Measurements from ENCODE around the gene AUTS2.

Gene AUTS2

DNA sequence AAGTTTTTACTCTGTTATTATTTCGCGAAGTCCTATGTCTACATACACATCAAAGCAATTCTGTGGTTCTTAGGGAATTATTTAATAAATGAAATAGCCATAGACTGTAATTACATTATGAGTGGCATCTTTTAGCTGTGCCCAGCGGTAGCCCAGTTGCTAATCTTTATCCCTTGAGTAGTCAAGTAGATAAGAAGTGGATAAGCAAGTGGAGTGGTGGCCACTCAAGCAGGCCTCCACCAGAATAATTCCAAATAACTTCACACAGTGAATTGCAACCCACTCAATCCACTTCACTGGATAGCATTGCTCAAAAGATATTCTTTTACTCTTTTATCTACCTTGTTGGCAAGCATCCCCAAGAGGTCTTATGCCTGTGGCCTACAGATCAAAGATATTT lies 349.7 kb downstream of the AUTS2 start:
- DNase-seq (ENCODE audit: low read depth in 1 of 2, low spot score in 1 of 2) = no peak
- Histone ChIP-seq H3K27ac (replicated peaks) (no peak overlapping the region), H3K27me3 (ENCODE audit: insufficient read depth, poor library complexity, severe bottlenecking) (no peaks in the 10 kb centered on the region), H3K4me3 (replicated peaks; ENCODE audit: insufficient read depth, low read length) (no peak overlapping the region)
- no peak for TF ChIP-seq GABPA (IDR thresholded peaks at IDR 0.05; ENCODE audit: low read depth)
- TF ChIP-seq, protein P1, sequence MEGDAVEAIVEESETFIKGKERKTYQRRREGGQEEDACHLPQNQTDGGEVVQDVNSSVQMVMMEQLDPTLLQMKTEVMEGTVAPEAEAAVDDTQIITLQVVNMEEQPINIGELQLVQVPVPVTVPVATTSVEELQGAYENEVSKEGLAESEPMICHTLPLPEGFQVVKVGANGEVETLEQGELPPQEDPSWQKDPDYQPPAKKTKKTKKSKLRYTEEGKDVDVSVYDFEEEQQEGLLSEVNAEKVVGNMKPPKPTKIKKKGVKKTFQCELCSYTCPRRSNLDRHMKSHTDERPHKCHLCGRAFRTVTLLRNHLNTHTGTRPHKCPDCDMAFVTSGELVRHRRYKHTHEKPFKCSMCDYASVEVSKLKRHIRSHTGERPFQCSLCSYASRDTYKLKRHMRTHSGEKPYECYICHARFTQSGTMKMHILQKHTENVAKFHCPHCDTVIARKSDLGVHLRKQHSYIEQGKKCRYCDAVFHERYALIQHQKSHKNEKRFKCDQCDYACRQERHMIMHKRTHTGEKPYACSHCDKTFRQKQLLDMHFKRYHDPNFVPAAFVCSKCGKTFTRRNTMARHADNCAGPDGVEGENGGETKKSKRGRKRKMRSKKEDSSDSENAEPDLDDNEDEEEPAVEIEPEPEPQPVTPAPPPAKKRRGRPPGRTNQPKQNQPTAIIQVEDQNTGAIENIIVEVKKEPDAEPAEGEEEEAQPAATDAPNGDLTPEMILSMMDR (IDR thresholded peaks at IDR 0.05; ENCODE audit: insufficient read depth, low read length) = no peak
- no peak for TF ChIP-seq REST (IDR thresholded peaks at IDR 0.05; ENCODE audit: insufficient replicate concordance, low read depth)
- TF ChIP-seq SPI1 (IDR thresholded peaks at IDR 0.05; ENCODE audit: borderline replicate concordance, low read depth) = no peak
- TF ChIP-seq POLR2AphosphoS5 (IDR thresholded peaks at IDR 0.05; ENCODE audit: low read depth) = no peak

- Histone ChIP-seq H3K27me3 (ENCODE audit: insufficient read depth, poor library complexity, severe bottlenecking) (no peaks in the 10 kb centered on the region), H3K27ac (replicated peaks) (no peak overlapping the region), H3K4me3 (replicated peaks; ENCODE audit: insufficient read depth, low read length) (no peak overlapping the region)
- DNase-seq (ENCODE audit: low read depth in 1 of 2, low spot score in 1 of 2) = no peak
- no peak for TF ChIP-seq SPI1 (IDR thresholded peaks at IDR 0.05; ENCODE audit: borderline replicate concordance, low read depth)
- no peak for TF ChIP-seq POLR2AphosphoS5 (IDR thresholded peaks at IDR 0.05; ENCODE audit: low read depth)
Observed at GRCh38 chr7:69949122-69949521, 350.8 kb downstream of the AUTS2 start.

DNA sequence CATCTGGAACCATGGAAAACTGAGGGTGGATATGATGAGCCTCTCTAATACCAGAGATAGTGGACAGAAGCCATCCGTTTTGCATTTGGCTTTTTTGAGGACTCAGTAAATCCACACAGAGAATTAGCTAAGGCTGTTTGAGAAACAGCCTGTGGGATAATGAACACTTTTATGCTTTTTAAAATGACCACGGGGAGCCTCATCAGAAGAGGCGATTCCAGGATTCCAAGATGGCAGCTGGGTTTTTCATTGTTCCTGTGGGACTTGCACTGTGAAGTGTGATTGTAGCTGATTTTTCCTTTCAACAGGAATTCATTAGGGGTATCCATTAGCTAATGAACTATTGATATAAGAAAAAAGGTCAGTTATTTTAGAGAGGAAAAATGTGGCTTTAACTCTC lies 353.2 kb downstream of the AUTS2 start:
- no peak for DNase-seq (ENCODE audit: low read depth in 1 of 2, low spot score in 1 of 2)
- Histone ChIP-seq H3K4me3 (replicated peaks; ENCODE audit: insufficient read depth, low read length) (no peak overlapping the region), H3K27ac (replicated peaks) (no peak overlapping the region), H3K27me3 (ENCODE audit: insufficient read depth, poor library complexity, severe bottlenecking) (no peaks in the 10 kb centered on the region)
- TF ChIP-seq SPI1 (IDR thresholded peaks at IDR 0.05; ENCODE audit: borderline replicate concordance, low read depth) = no peak

- TF ChIP-seq REST (IDR thresholded peaks at IDR 0.05; ENCODE audit: insufficient replicate concordance, low read depth) = no peak
- no peak for TF ChIP-seq SPI1 (IDR thresholded peaks at IDR 0.05; ENCODE audit: borderline replicate concordance, low read depth)
- no peak for TF ChIP-seq POLR2AphosphoS5 (IDR thresholded peaks at IDR 0.05; ENCODE audit: low read depth)
- DNase-seq (ENCODE audit: low read depth in 1 of 2, low spot score in 1 of 2) = no peak
- Histone ChIP-seq H3K27me3 (ENCODE audit: insufficient read depth, poor library complexity, severe bottlenecking) (no peaks in the 10 kb centered on the region), H3K4me3 (replicated peaks; ENCODE audit: insufficient read depth, low read length) (no peak overlapping the region), H3K27ac (replicated peaks) (no peak overlapping the region)
Observed at GRCh38 chr7:69953136-69954067, 355.1 kb downstream of the AUTS2 start.

DNA sequence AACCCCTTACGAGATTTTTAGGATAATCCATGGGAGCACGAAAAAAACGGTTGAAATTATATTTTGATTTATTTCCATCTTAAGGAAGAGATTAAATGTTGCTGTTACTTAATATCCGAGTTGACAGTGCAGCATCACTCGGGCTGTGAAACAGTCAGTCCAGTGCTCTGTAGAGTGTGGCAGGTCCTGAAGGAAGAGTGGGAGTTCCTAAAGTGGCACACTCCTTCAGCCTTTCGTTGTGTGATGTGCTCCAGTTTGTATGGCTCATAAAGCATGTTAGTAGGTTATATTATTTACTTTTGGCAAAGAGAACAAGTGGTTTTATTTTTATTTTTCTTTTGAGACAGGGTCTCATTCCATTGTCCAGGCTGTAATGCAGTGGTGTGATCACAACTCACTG lies 358.3 kb downstream of the AUTS2 start:
- no peak for TF ChIP-seq REST (IDR thresholded peaks at IDR 0.05; ENCODE audit: insufficient replicate concordance, low read depth)
- TF ChIP-seq, protein P1 (IDR thresholded peaks at IDR 0.05; ENCODE audit: insufficient read depth, low read length) = no peak
- TF ChIP-seq POLR2AphosphoS5 (IDR thresholded peaks at IDR 0.05; ENCODE audit: low read depth) = no peak
- no peak for TF ChIP-seq GABPA (IDR thresholded peaks at IDR 0.05; ENCODE audit: low read depth)
- no peak for TF ChIP-seq SPI1 (IDR thresholded peaks at IDR 0.05; ENCODE audit: borderline replicate concordance, low read depth)
- Histone ChIP-seq H3K27ac (replicated peaks) (no peak overlapping the region), H3K4me3 (replicated peaks; ENCODE audit: insufficient read depth, low read length) (no peak overlapping the region), H3K27me3 (ENCODE audit: insufficient read depth, poor library complexity, severe bottlenecking) (no peaks in the 10 kb centered on the region)
- DNase-seq (ENCODE audit: low read depth in 1 of 2, low spot score in 1 of 2) = no peak

All from HL-60 (cell line).